ENCODE results near the gene SLC6A7.

DNA sequence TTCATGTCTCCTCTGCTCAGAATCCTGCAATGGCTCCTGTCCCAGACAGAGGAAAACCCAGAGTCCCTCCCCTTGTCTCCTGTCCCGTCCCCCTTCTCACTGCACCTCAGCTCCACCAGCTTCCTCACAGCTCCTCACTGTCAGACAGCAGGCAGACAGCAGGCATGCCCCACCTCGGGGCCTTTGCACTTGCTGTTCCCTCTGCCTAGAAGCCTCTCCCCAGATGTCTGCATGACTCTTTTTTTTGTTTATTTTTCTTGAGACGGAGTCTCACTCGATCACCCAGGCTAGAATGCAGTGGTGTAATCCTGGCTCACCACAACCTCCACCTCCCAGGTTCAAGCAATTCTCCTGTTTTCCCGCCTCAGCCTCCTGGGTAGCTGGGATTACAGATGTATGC, 8.8 kb upstream of the SLC6A7 start:
- TF ChIP-seq, protein P1, sequence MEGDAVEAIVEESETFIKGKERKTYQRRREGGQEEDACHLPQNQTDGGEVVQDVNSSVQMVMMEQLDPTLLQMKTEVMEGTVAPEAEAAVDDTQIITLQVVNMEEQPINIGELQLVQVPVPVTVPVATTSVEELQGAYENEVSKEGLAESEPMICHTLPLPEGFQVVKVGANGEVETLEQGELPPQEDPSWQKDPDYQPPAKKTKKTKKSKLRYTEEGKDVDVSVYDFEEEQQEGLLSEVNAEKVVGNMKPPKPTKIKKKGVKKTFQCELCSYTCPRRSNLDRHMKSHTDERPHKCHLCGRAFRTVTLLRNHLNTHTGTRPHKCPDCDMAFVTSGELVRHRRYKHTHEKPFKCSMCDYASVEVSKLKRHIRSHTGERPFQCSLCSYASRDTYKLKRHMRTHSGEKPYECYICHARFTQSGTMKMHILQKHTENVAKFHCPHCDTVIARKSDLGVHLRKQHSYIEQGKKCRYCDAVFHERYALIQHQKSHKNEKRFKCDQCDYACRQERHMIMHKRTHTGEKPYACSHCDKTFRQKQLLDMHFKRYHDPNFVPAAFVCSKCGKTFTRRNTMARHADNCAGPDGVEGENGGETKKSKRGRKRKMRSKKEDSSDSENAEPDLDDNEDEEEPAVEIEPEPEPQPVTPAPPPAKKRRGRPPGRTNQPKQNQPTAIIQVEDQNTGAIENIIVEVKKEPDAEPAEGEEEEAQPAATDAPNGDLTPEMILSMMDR (conservative IDR thresholded peaks at IDR 0.05; ENCODE audit: low read length) = no peak
- TF ChIP-seq EZH2phosphoT487 (IDR thresholded peaks at IDR 0.05; ENCODE audit: borderline replicate concordance) = no peak

Measured in Loucy (cell line).